Epithelial cell of proximal tubule (primary cell): Measurements from ENCODE around the gene HSPB7. TPM values are rescaled to one million over a fixed set of nuclear protein-coding genes. Genes with fewer than 3 reads are reported as not detected.
"Not testable (repeated sequence)": the region's sequence is repeated elsewhere in the genome, so short reads cannot be mapped to it uniquely, and the experiment has no call there.

Source experiments
- DNase-seq: peaks from one replicate; pipeline ENCODE4 v3.0.0-alpha.2; 2011; ENCODE audit warnings: low read depth
- H3K4me3 ChIP-seq: 2 replicates; pipeline ENCODE4 v1.5.1; 2011; ENCODE audit warnings: low read depth, mild to moderate bottlenecking, low read length
- CTCF ChIP-seq: conservative IDR thresholded peaks from 2 replicates; pipeline ENCODE4 v1.5.1; 2012; ENCODE audit warnings: low read depth, mild to moderate bottlenecking, low read length
- total RNA-seq: library from RNA; depleted of rRNA; stranded (reverse); fragments of >200 nt; gene quantifications from 2 replicates; pipeline ENCODE4 v1.2.3, GENCODE V29; 2015

HSPB7 gene
- total RNA-seq, 1 donor from 2014 or later: not detected

GRCh38 chr1:16009678-16010077 lies 8.2 kb downstream of the HSPB7 start:
- no peak for DNase-seq
- H3K4me3 ChIP-seq: no peak overlapping the region
- no peak for TF ChIP-seq CTCF

- DNase-seq: no peak
- peak; percentile 97 for TF ChIP-seq CTCF
- no peak overlapping the region for H3K4me3 ChIP-seq
Observed at GRCh38 chr1:16009030-16009460, 8.8 kb downstream of the HSPB7 start.

GRCh38 chr1:16007671-16008341 lies 10.0 kb downstream of the HSPB7 start:
- DNase-seq: no peak
- no peak overlapping the region for H3K4me3 ChIP-seq
- no peak for TF ChIP-seq CTCF

GRCh38 chr1:16006552-16007485 lies 11.0 kb downstream of the HSPB7 start:
- TF ChIP-seq CTCF: peak; percentile 30
- DNase-seq: no peak

GRCh38 chr1:16006010-16006409 lies 11.8 kb downstream of the HSPB7 start:
- no peak for TF ChIP-seq CTCF

More at GRCh38 chr1:16006552-16007485, 11.0 kb downstream of the HSPB7 start:
- H3K4me3 ChIP-seq: no peak overlapping the region

GRCh38 chr1:16005597-16005996 lies 12.2 kb downstream of the HSPB7 start:
- no peak for TF ChIP-seq CTCF
- H3K4me3 ChIP-seq: no peak overlapping the region
- no peak for DNase-seq

More at GRCh38 chr1:16006010-16006409, 11.8 kb downstream of the HSPB7 start:
- no peak overlapping the region for H3K4me3 ChIP-seq
- DNase-seq: no peak

GRCh38 chr1:16001274-16001673 lies 16.6 kb downstream of the HSPB7 start:
- not testable (repeated sequence) for DNase-seq, H3K4me3 ChIP-seq
